A549 (cell line): Measurements from ENCODE around the gene MANSC4. TPM values are rescaled to one million over a fixed set of nuclear protein-coding genes. Genes with fewer than 3 reads are reported as not detected.

Experiments used
- ATAC-seq, 2 experiments: fragments of 200-7000 bp in 1 of 2; fragments of >200 bp in 1 of 2; cut with Nextera tagmentation in 1 of 2; cut with Tn5 transposase in 1 of 2; 3 replicates each; pipeline versions ENCODE4 v1.8.0 to v1.9.1; 2018 to 2020; ENCODE audit warnings: mild to moderate bottlenecking in 1 of 2, moderate library complexity in 1 of 2
- CTCF ChIA-PET: fragments of 300-600 bp; sonication (Branson Sonifier 250); formaldehyde crosslinking; extraction: SDS; loops from one replicate; lab custom pipeline; 2021; ENCODE audit warnings: antibody characterized with exemption, inconsistent platforms; lab: Yijun Ruan, JAX
- POLR2A ChIA-PET: fragments of 350-600 bp; formaldehyde crosslinking; extraction: SDS; loops from one replicate; lab custom pipeline; 2021; ENCODE audit warnings: antibody characterized with exemption, inconsistent platforms; lab: Yijun Ruan, JAX
- DNase-seq, 2 experiments: peaks; one replicate each; pipeline versions ENCODE4 v3.0.0 to v3.0.0-alpha.2; 2011 to 2016; ENCODE audit warnings: low read depth in 1 of 2, low spot score in 1 of 2
- FAIRE-seq: peaks from 2 replicates; lab custom pipeline; 2011; peaks lifted over from hg19 to GRCh38; lab: Jason Lieb, UNC
- H3K27ac ChIP-seq, 2 experiments: fragments of >200 bp; sonication (Bioruptor Twin); formaldehyde crosslinking; 3 replicates each; pipeline ENCODE4 v1.5.1; 2016 to 2017
- H3K4me1 ChIP-seq: fragments of >200 bp; sonication (Bioruptor Twin); formaldehyde crosslinking; 3 replicates; pipeline ENCODE4 v1.6.1; 2016
- H3K4me2 ChIP-seq: fragments of >200 bp; sonication (Bioruptor Twin); formaldehyde crosslinking; 3 replicates; pipeline ENCODE4 v1.6.1; 2016
- H3K4me3 ChIP-seq: fragments of >200 bp; sonication (Bioruptor Twin); formaldehyde crosslinking; 3 replicates; pipeline ENCODE4 v1.5.1; 2016
- H3K9me3 ChIP-seq: fragments of >200 bp; sonication (Bioruptor Twin); formaldehyde crosslinking; 3 replicates; pipeline ENCODE4 v1.6.1; 2016
- CBX8 ChIP-seq: fragments of 200-600 bp; sonication (generic); IDR thresholded peaks from 2 replicates; pipeline ENCODE4 v1.6.1; 2016
- CEBPB ChIP-seq, 2 experiments: fragments of >200 bp in 1 of 2; sonication (Bioruptor Twin) in 1 of 2; formaldehyde crosslinking in 1 of 2; IDR thresholded peaks; 2 replicates each; pipeline ENCODE4 v1.6.1; 2012 to 2016
- CHD2 ChIP-seq: fragments of 150-350 bp; IDR thresholded peaks from 2 replicates; pipeline ENCODE4 v1.6.1; 2014; ENCODE audit warnings: low read length; ENCODE audit not compliant: partially characterized antibody
- GATA3 ChIP-seq: IDR thresholded peaks from 2 replicates; pipeline ENCODE4 v1.6.1; 2012; ENCODE audit warnings: borderline replicate concordance
- HOXA7 ChIP-seq: fragments of 250-450 bp; sonication (Bioruptor Pico); IDR thresholded peaks from 2 replicates; pipeline ENCODE4 v1.5.0; 2020; ENCODE audit warnings: mild to moderate bottlenecking, moderate library complexity
- JUNB ChIP-seq: fragments of >200 bp; sonication (Bioruptor Twin); formaldehyde crosslinking; IDR thresholded peaks from 2 replicates; pipeline ENCODE4 v1.6.1; 2016
- MAFK ChIP-seq: fragments of 450-650 bp; IDR thresholded peaks from 2 replicates; pipeline ENCODE4 v1.6.1; 2014; ENCODE audit not compliant: partially characterized antibody
- NFE2L2 ChIP-seq: fragments of 150-350 bp; conservative IDR thresholded peaks from 2 replicates; pipeline ENCODE4 v1.6.1; 2014; ENCODE audit warnings: low read length
- NPAS2 ChIP-seq: fragments of 250-450 bp; sonication (Bioruptor Pico); IDR thresholded peaks from 2 replicates; pipeline ENCODE4 v1.8.0; 2022; ENCODE audit warnings: mild to moderate bottlenecking, moderate library complexity, borderline replicate concordance
- NR3C1 ChIP-seq: fragments of >200 bp; sonication (Bioruptor Twin); formaldehyde crosslinking; IDR thresholded peaks from 3 replicates; pipeline ENCODE4 v1.6.1; 2017
- POLR2AphosphoS2 ChIP-seq: conservative IDR thresholded peaks from 2 replicates; pipeline ENCODE4 v1.6.1; 2012; ENCODE audit warnings: low read length, improper control_type of control experiment, inconsistent platforms
- RNF2 ChIP-seq: fragments of 200-600 bp; sonication (generic); IDR thresholded peaks from 2 replicates; pipeline ENCODE4 v1.6.1; 2016; ENCODE audit warnings: low read depth, mild to moderate bottlenecking, antibody characterized with exemption, moderate library complexity, borderline replicate concordance
- SREBF2 ChIP-seq: fragments of 450-650 bp; IDR thresholded peaks from 2 replicates; pipeline ENCODE4 v1.6.1; 2014; ENCODE audit warnings: mild to moderate bottlenecking, moderate library complexity
- TP53 ChIP-seq: fragments of 250-450 bp; sonication (Bioruptor Pico); IDR thresholded peaks from 2 replicates; pipeline ENCODE4 v1.5.0; 2021; ENCODE audit warnings: mild to moderate bottlenecking, moderate library complexity
- USF2 ChIP-seq: fragments of 450-650 bp; IDR thresholded peaks from 2 replicates; pipeline ENCODE4 v1.6.1; 2014; ENCODE audit warnings: antibody characterized with exemption
- ZFP36 ChIP-seq: fragments of 450-650 bp; IDR thresholded peaks from 2 replicates; pipeline ENCODE4 v1.6.1; 2014; ENCODE audit warnings: borderline replicate concordance; ENCODE audit not compliant: partially characterized antibody
- ZNF302 ChIP-seq: fragments of 250-450 bp; sonication (Bioruptor Pico); IDR thresholded peaks from 2 replicates; pipeline ENCODE4 v1.9.0; 2021; ENCODE audit warnings: inconsistent platforms, mild to moderate bottlenecking, moderate library complexity
- WGBS: methylation state at CpG from one replicate; pipeline ENCODE4 v1.1.6; 2017; ENCODE audit errors: missing lambda C conversion rate; 5-methylcytosine and 5-hydroxymethylcytosine counted together
- polyA plus RNA-seq, 4 experiments: library from polyadenylated mRNA; depleted of rRNA in 3 of 4; stranded (reverse); fragments of >200 nt; fragmentation: RNase III in 1 of 4; extraction: RNeasy Plus Mini Kit Qiagen cat#74134 plus additional on column Dnase treatment in 1 of 4; gene quantifications; 2 replicates in 3 of 4; 3 replicates in 1 of 4; pipeline ENCODE4 v1.2.3, GENCODE V29; 2011 to 2017
- TF ChIP-seq, protein P1 (sequence below): fragments of >200 bp; sonication (Bioruptor Twin); formaldehyde crosslinking; IDR thresholded peaks from 3 replicates; pipeline ENCODE4 v1.5.1; 2016
- TF ChIP-seq, protein P2 (sequence below): fragments of >200 bp; sonication (Bioruptor Twin); formaldehyde crosslinking; IDR thresholded peaks from 3 replicates; pipeline ENCODE4 v1.6.1; 2016
- TF ChIP-seq, protein P3 (sequence below): IDR thresholded peaks from 2 replicates; pipeline ENCODE4 v1.6.1; 2012
- TF ChIP-seq, protein P4 (sequence below): fragments of >200 bp; sonication (Bioruptor Twin); formaldehyde crosslinking; IDR thresholded peaks from 2 replicates; pipeline ENCODE4 v1.6.1; 2016

The MANSC4 gene
- polyA plus RNA-seq, 2 of the 4 experiments (the other 2 are of a cell fraction), result 0.09 to 0.12 TPM

DNA sequence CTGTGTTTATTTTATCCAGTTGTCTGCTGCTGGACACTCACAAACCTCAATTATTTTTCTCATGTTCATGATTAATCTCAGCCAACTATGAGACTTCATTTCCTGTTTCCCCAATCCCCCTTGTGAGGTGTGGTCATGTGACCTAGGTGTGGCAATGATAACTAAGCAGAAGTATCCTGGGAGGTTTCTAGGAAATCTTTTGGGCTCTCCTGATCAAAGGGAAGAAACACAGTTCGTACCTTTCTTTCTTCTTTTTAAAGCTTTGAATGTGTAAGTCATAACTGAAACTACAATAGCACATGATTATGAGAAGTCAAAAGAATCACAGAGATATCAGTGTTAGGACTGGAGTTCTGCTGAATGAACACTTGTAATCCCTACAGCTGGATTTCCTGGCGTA is 34.4 kb upstream of the MANSC4 start:
- CTCF ChIA-PET, result interaction anchor here (1.3 kb wide), 1 partner anchor 9 kb away, joined by 4 read pairs; no protein-coding TSS in a partner anchor
- no peaks in the 10 kb centered on the region for H3K9me3 ChIP-seq
- H3K4me1 ChIP-seq, result peaks cover 11% of the 10 kb centered on the region; the same call in 2 of the 3 replicates
- FAIRE-seq, result no peak
- TF ChIP-seq SREBF2 (no peak), ZFP36 (no peak), USF2 (peak; percentile 29; the same call in 1 of the 2 replicates), MAFK (no peak)
- TF ChIP-seq, all 56 proteins: peak for 1
- Histone ChIP-seq H3K4me2 (peak overlapping the region; percentile 31; the same call in 2 of the 3 replicates), H3K4me3 (no peak overlapping the region), H3K27ac (peak overlapping the region in 1 of 2 experiments; percentile 57; a peak in 3 of 6 replicates)
- ATAC-seq, result no peak
- POLR2A ChIA-PET, result no interaction called here
- DNase-seq, result no peak
- WGBS, result 83% methylated on average over 2 of the region's 2 CpGs

DNA sequence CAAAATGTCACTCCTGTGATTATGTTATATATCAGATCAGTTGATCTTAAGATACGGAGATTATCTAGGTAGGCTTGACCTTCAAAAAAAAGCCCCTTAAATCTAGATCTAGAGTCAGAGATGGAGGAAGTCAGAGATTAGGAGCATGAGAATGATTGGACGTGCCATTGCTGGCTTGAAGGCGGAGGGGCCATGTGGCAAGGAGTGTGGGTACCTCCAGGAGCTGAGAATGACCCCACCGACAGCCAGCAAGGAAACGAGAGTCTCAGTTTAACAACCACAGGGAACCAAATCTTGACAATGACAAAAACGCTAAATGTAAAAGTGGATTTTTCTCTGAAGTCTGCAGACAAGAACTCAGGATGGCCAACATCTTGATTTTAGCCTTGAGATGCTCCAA is 32.5 kb upstream of the MANSC4 start:
- H3K9me3 ChIP-seq, result no peaks in the 10 kb centered on the region
- CTCF ChIA-PET, result interaction anchor here (1.2 to 5.1 kb wide), 3 partner anchors 9 to 128 kb away, joined by 3 to 26 read pairs (median 6); no protein-coding TSS in a partner anchor
- H3K27ac ChIP-seq, result no peak overlapping the region
- H3K4me2 ChIP-seq, result no peak overlapping the region
- 52% methylated on average over 6 of the region's 6 CpGs for WGBS
- DNase-seq (no peak), ATAC-seq (no peak), FAIRE-seq (no peak)
- POLR2A ChIA-PET, result no interaction called here
- H3K4me3 ChIP-seq, result no peak overlapping the region
- H3K4me1 ChIP-seq, result peaks cover 11% of the 10 kb centered on the region; the same call in 2 of the 3 replicates
- no peak for TF ChIP-seq MAFK
- TF ChIP-seq, protein P1, sequence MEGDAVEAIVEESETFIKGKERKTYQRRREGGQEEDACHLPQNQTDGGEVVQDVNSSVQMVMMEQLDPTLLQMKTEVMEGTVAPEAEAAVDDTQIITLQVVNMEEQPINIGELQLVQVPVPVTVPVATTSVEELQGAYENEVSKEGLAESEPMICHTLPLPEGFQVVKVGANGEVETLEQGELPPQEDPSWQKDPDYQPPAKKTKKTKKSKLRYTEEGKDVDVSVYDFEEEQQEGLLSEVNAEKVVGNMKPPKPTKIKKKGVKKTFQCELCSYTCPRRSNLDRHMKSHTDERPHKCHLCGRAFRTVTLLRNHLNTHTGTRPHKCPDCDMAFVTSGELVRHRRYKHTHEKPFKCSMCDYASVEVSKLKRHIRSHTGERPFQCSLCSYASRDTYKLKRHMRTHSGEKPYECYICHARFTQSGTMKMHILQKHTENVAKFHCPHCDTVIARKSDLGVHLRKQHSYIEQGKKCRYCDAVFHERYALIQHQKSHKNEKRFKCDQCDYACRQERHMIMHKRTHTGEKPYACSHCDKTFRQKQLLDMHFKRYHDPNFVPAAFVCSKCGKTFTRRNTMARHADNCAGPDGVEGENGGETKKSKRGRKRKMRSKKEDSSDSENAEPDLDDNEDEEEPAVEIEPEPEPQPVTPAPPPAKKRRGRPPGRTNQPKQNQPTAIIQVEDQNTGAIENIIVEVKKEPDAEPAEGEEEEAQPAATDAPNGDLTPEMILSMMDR, result no peak

GRCh38 chr12:27810756-27811155 is 30.7 kb upstream of the MANSC4 start:
- FAIRE-seq (no peak), DNase-seq (no peak), ATAC-seq (no peak; a peak in 2 of 6 replicates)
- peaks cover 11% of the 10 kb centered on the region; the same call in 2 of the 3 replicates for H3K4me1 ChIP-seq
- no peaks in the 10 kb centered on the region for H3K9me3 ChIP-seq
- no peak overlapping the region for H3K4me3 ChIP-seq
- 49% methylated on average over 4 of the region's 4 CpGs for WGBS
- POLR2A ChIA-PET, result no interaction called here
- H3K27ac ChIP-seq, result no peak overlapping the region
- no peak overlapping the region for H3K4me2 ChIP-seq
- CTCF ChIA-PET, result interaction anchor here (1.2 to 5.1 kb wide), 3 partner anchors 9 to 130 kb away, joined by 4 to 26 read pairs (median 6); no protein-coding TSS in a partner anchor
- TF ChIP-seq CBX8 (no peak), TP53 (CRISPR knock-in tag) (no peak), POLR2AphosphoS2 (no peak), JUNB (no peak), CEBPB (IDR thresholded peaks at IDR 0.05) (no peak), NPAS2 (no peak), NFE2L2 (no peak), GATA3 (no peak), ZNF302 (CRISPR knock-in tag) (no peak), HOXA7 (CRISPR knock-in tag) (no peak), RNF2 (no peak), USF2 (no peak), CHD2 (no peak), NR3C1 (no peak)
- TF ChIP-seq, protein P2, sequence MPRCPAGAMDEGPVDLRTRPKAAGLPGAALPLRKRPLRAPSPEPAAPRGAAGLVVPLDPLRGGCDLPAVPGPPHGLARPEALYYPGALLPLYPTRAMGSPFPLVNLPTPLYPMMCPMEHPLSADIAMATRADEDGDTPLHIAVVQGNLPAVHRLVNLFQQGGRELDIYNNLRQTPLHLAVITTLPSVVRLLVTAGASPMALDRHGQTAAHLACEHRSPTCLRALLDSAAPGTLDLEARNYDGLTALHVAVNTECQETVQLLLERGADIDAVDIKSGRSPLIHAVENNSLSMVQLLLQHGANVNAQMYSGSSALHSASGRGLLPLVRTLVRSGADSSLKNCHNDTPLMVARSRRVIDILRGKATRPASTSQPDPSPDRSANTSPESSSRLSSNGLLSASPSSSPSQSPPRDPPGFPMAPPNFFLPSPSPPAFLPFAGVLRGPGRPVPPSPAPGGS, result no peak
- TF ChIP-seq, protein P3, sequence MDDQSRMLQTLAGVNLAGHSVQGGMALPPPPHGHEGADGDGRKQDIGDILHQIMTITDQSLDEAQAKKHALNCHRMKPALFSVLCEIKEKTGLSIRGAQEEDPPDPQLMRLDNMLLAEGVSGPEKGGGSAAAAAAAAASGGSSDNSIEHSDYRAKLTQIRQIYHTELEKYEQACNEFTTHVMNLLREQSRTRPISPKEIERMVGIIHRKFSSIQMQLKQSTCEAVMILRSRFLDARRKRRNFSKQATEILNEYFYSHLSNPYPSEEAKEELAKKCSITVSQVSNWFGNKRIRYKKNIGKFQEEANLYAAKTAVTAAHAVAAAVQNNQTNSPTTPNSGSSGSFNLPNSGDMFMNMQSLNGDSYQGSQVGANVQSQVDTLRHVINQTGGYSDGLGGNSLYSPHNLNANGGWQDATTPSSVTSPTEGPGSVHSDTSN, result no peak
- TF ChIP-seq, protein P4, sequence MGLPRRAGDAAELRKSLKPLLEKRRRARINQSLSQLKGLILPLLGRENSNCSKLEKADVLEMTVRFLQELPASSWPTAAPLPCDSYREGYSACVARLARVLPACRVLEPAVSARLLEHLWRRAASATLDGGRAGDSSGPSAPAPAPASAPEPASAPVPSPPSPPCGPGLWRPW, result no peak
